Tongue (tissue), 2 donors: Measurements from ENCODE around the gene TMC8. TPM values are rescaled to one million over a fixed set of nuclear protein-coding genes. Genes with fewer than 3 reads are reported as not detected.
A peak's percentile ranks its signal among the peaks of the same experiment; 100 is the strongest.

Experiments used
- DNase-seq: peaks from one replicate; pipeline ENCODE4 v3.0.0-alpha.2; 2015
- total RNA-seq: library from RNA; depleted of rRNA; stranded (reverse); fragments of >200 nt; gene quantifications from one replicate; pipeline ENCODE4 v1.2.3, GENCODE V29; 2014

Gene TMC8
- 3.2 TPM for total RNA-seq

- no peak for DNase-seq
These were observed at the start of gene TMC8 for GRCh38 chr17:78130437-78131101. Gene TMC8 (plus strand): TSS chr17:78130771. CDS start chr17:78131589, 818 bp downstream.

- DNase-seq = no peak
These were observed 49.0 kb upstream of the TMC8 start for GRCh38 chr17:78081551-78081950.

GRCh38 chr17:78082355-78082872 lies 48.2 kb upstream of the TMC8 start:
- DNase-seq = peak; percentile 53

GRCh38 chr17:78082988-78083387 lies 47.6 kb upstream of the TMC8 start:
- DNase-seq = peak; percentile 78

GRCh38 chr17:78086740-78087139 lies 43.8 kb upstream of the TMC8 start:
- no peak for DNase-seq

GRCh38 chr17:78088529-78088928 lies 42.0 kb upstream of the TMC8 start:
- no peak for DNase-seq

GRCh38 chr17:78089576-78090281 lies 40.8 kb upstream of the TMC8 start:
- DNase-seq = no peak

GRCh38 chr17:78092794-78093324 lies 37.7 kb upstream of the TMC8 start:
- DNase-seq = no peak

GRCh38 chr17:78095035-78095434 lies 35.5 kb upstream of the TMC8 start:
- no peak for DNase-seq

GRCh38 chr17:78096093-78096492 lies 34.5 kb upstream of the TMC8 start:
- no peak for DNase-seq

- DNase-seq = no peak
These were observed 29.5 kb upstream of the TMC8 start for GRCh38 chr17:78101112-78101511.

- DNase-seq = no peak
These were observed 29.0 kb upstream of the TMC8 start for GRCh38 chr17:78101542-78101941.

- no peak for DNase-seq
These were observed 27.3 kb upstream of the TMC8 start for GRCh38 chr17:78103311-78103710.

- DNase-seq = no peak
These were observed 26.0 kb upstream of the TMC8 start for GRCh38 chr17:78104540-78104941.

GRCh38 chr17:78105101-78105500 lies 25.5 kb upstream of the TMC8 start:
- no peak for DNase-seq

- peak; percentile 55 for DNase-seq
These were observed 25.0 kb upstream of the TMC8 start for GRCh38 chr17:78105551-78105950.

- no peak for DNase-seq
These were observed 24.4 kb upstream of the TMC8 start for GRCh38 chr17:78106211-78106610.

GRCh38 chr17:78107457-78107856 lies 23.1 kb upstream of the TMC8 start:
- DNase-seq = no peak

- no peak for DNase-seq
These were observed 22.4 kb upstream of the TMC8 start for GRCh38 chr17:78107976-78108725.

- no peak for DNase-seq
These were observed 21.7 kb upstream of the TMC8 start for GRCh38 chr17:78108726-78109488.

GRCh38 chr17:78109489-78109761 lies 21.1 kb upstream of the TMC8 start:
- DNase-seq = no peak

GRCh38 chr17:78110363-78111015 lies 20.1 kb upstream of the TMC8 start:
- DNase-seq = no peak
